Endometrial microvascular endothelial cells (primary cell): ENCODE data around the gene PKNOX2. TPM values are rescaled to one million over a fixed set of nuclear protein-coding genes. Genes with fewer than 3 reads are reported as not detected.

Source experiments
- in situ Hi-C: cut with HindIII; loops from 2 replicates; pipeline ENCODE4 v1.10.0; 2017; ENCODE audit warnings: low sequenced_read_pairs, low pct_unique_long_range_greater_than_20kb; ENCODE audit errors: inconsistent ontology term
- total RNA-seq: library from RNA; depleted of rRNA; stranded (reverse); fragments of >200 nt; gene quantifications from one replicate; pipeline ENCODE4 v1.2.3, GENCODE V29; 2015; ENCODE audit errors: inconsistent ontology term

Gene PKNOX2
- total RNA-seq, 1 donor from 2014 or later = not detected

DNA sequence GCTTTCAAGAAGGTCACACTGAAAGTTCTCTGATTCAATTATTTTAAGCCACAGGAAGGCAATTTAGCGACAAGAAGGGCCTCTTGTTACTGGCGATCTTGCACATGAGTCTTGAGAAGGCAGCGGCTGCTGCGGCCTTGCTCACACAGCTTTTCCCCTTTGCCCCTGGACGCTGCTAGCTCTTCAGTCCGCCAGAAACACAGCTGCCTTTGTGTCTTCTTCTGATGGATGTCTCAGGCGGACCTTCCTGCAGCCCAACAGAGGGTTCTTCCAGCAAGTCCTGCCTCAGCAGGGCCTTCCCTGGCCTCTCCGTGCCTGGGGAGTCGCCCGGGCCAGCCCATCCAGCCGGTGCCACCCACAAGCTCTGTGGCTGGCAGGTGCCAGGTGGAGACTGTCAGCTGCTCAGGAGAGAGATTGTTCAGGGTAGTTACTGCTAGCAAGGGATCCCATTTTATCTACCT is 59.4 kb downstream of the PKNOX2 start:
- in situ Hi-C loops = no loop called here

DNA sequence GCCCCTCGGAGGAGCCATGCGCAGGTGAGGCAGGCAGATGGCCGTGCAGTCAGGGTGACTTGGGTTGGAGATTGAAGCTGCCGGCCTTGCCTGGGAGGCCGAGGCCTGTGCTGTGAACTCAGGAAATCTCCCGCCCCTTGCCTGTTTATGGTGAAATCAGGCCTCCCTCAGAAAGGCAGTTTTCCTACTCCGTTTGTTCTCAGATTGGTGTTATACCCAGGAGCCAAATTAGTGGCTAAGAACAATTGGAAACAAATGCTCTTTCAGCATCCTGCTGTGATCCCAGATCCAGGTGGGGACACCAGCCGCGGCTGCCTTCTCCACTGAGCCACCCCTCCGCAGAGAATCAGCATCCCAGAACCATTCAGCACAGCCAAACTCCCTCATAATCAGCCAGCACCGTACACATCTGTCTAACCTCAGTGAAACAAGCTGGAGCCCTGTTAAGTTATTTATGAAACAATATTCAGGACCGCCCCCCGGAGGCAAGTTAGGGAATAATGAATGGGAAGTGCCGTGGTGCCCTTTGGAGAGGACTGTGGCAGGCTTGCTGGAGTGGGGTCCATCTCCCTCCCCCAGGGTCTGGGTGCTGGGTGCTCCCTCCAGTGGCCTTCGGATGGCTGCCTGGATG is 60.0 kb downstream of the PKNOX2 start:
- in situ Hi-C loops = no loop called here

DNA sequence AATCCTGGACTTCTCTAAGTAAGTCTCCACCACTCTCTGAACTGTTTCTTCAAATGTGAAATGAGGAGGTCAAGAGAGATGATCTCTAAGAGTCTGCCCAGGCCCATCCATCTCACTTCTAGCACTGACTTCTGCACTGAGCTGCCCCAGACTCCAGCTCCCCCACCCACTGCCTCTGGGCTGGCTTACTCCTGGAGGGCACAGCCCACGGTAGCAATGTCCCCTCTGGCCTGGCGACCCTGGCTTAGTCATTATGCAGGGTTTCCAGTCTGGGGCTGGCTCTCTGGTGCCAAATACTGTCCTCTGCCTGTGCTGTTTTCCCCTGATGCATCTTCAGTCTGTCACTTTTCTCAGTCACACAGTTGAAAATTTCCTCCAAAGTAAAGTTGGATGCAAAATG is 60.9 kb downstream of the PKNOX2 start:
- in situ Hi-C loops = no loop called here

DNA sequence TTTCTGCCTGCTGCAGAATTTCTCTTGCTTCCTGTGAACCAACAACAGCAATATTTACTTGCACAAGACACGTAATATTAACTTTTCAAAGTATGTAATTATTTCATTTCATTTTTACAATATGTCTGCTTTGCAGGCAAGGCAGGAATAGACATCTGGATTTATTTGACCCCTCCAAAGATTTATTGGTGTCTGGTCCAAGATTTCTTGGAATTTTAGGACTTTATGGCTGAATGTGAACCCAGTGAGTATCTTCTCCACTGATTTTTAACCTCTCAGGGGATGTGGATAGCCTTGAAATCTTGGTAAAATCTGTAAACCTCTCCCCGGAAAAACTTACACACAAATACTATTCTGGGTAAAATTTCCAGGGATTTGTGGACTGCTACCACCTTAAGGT is 61.5 kb downstream of the PKNOX2 start:
- in situ Hi-C loops = no loop called here

DNA sequence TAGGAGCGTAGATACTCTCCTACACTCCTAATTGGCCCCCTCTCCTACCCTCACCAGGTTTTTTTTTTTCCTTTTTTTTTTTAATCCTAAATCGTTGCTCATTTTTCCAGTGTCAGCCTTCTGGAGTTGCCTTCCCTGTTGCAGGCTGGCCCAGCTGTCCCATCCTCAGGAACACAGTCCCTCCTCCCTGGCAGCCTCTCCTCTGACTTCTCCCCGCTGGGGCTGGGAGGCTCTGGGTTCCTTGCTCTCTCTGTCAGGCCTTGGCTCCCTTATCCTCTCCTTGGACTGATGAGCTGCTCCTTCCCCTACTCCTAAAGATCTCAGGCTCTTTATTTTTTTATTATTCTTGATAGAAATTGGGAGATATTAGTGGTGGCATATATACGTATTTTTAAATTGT is 62.2 kb downstream of the PKNOX2 start:
- in situ Hi-C loops = no loop called here

DNA sequence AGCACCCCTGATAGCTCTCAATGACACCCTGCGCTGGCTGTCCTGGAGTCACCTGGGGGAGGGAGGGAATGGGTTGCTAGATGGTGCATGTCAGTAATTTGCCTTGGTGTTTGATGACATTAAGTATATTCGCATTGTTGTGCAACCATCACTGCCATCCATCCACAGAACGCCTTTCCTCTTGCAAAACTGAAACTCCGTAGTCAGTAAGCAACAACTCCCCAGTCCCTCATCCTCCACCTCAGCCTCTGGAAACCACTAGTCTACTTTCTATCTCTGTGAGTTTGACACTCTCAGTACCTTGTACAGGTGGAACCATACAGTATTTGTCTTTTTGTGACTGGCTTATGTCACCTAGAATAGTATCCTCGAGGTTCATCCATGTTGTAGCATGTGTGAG is 62.6 kb downstream of the PKNOX2 start:
- in situ Hi-C loops = no loop called here

DNA sequence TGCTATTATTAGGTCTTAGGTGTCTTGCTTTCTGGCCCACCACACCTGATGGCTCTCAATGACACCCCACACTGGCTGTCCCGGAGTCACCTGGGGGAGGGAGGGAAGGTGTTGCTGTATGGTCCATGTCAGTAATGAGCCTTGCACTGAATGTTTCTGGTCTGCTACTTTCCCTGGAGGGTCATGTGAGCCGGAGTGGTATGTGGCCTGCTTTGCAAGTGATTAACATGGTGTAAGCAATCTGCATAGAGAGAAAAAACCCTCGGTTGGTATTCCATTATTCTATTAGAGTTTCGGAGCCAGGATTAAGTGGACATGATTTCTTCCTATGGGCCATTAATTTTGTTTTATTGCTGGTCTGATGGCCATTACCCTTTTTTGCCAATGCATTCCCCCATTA is 63.9 kb downstream of the PKNOX2 start:
- in situ Hi-C loops = no loop called here

DNA sequence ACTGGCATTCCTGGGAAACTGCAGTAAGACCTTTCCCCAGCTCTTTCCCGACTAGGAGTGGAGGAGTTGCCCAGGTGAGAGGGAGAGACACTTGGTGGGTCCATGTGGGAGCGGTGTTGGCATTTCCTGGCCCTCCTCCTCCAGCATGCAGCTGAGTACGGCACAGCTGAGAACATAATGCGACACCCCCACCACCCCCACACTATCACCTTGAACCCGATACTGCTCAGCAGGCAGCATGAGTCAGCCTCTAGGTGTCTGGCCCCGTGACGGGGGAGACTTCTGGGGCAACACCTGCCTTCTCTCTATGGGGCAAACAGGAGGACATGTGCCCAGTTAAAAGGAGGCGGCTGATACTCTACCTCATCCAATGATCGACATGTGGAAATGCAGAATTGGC is 64.4 kb downstream of the PKNOX2 start:
- in situ Hi-C loops = no loop called here

DNA sequence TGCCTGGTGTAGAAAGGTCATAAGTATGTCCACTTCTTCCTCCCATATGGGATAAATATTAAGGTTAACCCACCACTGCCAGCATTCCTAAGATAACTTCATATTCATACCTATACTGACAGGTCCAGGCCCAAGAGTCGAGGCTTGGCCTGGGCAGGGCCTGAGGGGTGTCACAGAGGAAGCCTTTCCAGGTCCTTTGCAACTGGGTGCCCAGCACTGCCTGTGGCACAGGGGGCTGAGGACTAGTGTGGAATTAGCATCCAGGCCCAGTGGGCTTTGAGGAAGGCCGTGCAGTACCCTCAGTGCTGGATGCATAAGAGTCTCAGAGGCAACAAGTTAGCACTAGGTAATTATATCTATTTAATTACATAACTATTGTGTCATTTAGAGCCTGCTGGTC is 65.4 kb downstream of the PKNOX2 start:
- in situ Hi-C loops = no loop called here

DNA sequence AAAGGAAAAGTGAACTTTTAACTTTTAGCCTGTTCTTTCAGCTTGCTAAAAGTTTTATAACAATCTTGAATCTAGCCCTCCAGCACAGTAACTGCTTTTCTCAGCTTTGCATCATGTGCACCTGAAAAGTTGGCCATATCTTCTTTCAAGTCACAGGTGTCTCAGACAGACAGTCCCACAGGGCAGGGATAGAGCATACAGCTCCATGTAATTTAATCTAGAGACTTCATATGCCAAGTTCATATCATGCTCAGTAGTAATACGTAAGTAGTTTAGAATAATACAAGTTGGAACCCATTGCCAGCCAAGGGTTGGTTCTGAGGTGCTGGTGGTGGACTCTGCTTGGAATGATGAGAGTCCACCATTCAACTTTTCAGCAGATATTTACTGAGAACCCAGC is 68.6 kb downstream of the PKNOX2 start:
- in situ Hi-C loops = no loop called here

DNA sequence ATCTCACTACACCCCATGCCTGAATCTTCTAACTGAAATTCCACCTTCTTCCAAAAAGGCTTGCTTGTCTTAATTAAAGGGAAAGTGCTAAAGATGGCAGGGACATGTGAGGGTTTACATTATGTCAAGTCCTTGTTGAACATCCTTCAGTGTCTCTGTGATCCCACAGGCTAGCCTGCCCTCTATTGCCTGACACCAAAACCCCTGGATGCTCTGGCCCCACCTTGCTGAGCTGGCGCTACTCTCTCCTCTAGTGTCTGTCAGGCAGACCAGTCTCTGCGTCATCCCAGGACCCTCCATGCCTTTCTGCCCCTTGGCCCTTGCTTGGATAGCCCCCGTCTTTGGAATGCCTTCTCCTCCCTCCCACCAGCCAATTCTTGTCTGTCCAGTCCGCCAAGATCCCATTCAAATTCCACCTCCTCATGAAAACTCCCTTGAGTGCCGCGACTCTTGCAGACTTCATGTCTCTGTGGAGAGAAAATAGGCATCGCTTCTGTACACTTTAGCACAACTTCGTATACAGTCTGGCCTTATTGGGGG is 69.3 kb downstream of the PKNOX2 start:
- in situ Hi-C loops = no loop called here

DNA sequence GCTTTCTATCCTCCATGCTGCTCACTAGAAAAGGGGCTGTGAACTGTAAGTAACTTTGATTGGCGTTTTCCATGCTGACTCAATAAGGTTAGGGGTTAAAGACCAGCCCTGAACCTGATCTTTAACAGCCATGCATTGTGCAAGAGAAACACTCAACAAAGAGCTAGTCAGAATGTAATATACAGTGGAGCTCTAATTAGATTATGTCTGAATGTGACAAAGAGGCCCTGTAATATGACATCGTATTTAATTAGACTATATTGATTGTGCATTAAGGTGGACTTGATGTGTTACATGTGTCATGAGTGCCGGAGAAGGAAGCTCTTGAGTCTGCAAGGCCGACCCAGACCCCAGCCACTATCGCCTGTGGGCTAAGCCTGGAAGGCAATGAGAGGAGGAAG is 70.5 kb downstream of the PKNOX2 start:
- in situ Hi-C loops = no loop called here

DNA sequence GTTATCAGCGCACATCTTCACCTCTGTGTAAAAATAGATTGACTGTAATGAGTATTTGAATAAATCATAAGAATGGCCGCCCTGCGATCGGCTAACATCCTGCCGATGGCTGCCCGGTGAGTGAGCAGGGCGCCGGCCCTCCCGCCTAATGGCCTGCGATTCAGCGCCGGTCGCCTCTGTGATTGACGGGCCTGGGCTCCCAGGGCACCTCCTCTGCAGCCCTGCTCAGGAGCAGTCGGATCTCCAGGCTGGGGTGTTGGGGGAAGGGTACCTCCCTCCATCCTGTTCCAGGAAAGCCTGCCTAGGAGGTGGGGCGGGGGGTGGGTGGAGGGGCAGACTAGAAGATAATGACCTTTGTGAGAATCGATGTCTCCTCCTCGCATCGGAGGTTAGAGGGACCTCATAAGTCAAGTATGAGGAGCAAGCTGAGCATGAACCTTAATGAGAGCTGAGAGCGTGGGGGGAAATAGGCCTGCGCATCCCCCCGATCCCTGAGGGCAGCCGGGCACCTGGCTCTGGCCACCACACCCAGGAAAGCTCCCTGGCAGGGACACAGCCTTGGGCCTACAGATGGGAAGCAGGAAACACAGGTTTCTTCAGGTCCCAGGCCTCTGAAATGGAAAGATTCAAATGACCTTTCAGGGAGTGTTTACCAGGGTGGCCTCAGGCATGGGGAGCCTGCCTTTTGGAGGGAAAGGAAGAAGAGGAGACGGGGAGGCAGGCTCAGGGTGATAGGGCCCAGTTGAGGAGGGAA is 71.7 kb downstream of the PKNOX2 start:
- in situ Hi-C loops = no loop called here

DNA sequence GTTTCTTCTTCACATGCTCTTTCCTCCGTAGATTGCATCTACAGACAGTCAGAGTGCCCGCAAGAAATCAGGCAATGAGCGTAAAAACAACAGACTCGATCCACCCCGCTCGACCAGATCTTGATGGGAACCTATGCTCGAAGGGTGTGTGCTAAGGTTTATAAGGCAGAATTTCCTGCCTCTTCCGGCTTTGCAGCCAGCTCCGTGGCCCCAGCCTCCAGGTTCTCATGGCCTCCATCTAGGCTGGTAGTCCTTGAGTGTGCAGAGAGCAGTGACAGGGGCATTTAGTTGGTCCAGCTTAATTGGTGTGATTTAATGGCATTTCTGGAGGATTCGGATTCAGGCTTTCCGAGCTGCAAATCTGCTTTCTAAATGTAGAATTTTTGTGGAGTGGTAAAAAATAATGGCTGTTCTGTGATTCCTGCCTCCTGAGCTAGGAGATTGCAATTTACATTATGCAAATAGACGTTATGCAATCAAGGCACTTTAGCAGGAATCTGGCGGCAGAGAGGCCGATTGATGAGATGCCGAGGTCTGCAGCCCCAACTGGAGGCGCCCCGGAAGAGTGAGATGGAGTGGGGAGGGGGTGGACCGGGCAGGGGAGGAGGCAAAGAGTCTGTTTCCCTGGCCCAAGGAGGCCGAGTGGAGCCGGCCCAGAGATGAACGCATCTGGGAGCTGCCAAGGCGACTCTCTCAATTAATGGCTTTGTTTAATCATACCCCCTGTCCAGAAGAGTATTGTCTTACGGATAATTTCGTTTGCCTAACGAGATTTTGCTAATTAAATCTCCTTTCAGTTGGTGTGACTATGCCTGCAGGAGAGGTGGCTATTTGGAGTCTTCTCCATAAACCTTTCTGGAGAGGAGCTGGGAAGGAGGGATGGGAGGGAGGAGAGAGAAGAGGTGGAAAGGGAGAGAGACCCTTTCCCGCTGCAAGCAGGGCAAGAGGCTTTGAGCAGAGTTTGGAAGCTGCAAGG is 75.3 kb downstream of the PKNOX2 start:
- in situ Hi-C loops = no loop called here

DNA sequence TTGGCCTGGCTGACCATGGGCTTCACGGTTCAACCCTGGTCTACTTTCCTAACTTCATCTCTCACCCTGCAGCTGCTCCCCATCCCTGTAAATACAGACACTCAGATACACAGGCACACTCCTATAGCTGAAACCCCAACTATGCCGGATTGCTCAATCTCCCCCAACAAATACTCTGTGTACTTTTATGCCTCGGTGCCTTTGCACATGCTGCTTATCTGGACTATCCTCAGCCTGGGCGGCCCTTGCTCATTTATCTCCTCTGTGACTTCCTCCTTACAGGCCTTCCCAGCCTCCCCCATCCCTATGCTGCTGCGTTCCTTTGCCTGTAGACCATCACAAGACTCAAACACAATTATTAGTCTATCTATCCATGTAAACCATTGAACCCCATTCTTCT is 76.6 kb downstream of the PKNOX2 start:
- in situ Hi-C loops = no loop called here

DNA sequence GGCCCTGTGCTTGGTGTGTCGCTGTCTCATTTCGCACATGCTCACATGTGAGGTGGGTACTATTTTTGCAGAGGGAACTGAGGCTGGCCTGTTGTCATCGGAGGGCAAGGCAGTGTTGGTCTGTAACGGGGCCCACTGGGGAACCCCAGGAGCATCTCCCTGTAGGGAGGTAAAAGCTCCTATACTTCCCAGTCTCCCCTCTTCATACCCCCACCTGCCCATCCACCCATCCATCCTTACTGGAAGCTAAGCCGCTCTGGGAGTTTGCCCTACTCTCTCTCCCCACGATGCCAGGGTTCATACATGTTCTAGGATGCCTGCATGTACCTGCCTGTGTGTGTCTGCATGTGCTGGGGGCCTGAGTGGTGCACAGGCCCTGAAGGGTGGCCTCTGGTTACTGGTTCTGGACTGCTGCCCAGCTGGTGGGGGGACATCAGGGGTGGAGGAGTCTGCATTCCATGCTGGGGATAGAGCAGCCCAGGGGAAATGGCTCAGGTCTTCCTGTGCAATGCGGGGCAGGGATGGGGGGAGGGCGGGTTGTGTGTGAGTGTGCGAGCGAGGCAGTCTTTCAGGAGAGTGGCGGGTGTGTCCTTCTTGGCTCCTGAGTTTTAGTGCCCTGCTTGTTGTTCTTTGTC is 77.7 kb downstream of the PKNOX2 start:
- in situ Hi-C loops = no loop called here

DNA sequence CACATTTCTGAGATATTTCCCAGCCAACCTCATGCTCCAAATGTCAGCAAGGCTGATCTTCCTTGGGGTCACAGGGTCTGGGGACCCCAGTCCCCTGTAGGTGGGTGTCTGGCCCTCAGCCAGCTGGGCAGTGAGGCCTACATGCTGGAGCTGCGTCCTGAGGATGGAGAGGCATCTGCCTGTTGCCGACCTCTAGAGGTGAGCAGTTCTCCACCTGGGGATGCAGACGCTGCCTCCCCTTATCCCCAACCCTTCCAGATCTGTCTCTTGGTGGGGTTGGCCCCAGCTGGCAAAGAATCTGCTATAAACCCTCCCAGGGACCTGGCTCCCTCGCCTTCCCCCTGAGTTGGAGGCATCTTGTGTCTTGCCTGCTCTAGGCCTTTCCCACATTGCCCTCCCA is 79.6 kb downstream of the PKNOX2 start:
- in situ Hi-C loops = no loop called here

DNA sequence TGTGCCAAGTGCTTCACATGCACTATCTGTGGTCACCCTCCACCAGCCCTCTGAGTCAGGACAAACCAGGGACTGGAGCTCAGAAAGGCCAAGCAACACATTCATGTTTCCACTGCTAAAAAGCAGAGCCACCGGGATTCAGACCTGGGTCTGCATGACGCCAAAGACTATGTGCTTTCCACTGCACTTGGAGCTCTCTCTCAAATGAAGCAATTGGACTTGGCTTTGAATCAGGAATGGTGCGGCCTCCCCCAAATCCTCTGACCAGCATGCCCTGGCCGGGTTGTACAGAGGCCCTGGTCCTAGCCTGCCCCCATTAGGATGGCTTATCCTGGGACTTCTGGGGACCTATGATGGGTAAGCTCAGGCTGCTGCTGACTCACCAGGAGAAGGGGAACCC is 80.7 kb downstream of the PKNOX2 start:
- in situ Hi-C loops = no loop called here

DNA sequence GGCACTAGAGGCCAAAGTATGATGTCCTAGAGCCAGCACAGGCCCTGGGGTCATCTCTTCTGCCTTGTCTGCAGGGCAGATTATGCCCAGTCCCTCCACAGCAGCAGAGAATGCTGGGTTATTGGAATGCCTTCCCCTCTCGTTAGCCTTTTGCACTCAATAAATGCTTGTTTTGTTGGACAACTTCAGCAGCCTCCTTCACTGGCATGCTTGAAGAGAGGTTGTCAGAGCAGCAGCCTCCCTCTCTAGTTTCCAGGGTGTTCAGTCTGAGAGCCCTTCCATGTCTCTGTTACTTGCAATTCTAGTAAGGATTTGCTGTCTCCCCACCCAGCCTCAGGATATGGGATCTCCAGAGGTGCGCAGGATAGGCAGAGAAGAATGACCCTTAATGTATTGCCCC is 82.9 kb downstream of the PKNOX2 start:
- in situ Hi-C loops = no loop called here
